Right renal pelvis (tissue), 4 donors: ENCODE measurements around the gene FHIP1B. TPM values are rescaled to one million over a fixed set of nuclear protein-coding genes. Genes with fewer than 3 reads are reported as not detected.

Source experiments
- DNase-seq, 4 donors: peaks; one replicate each; pipeline ENCODE4 v3.0.0-alpha.2; 2013; ENCODE audit warnings: low read depth in 4 of 4, low spot score in 3 of 4, missing footprints in 1 of 4
- polyA plus RNA-seq, 4 donors: library from polyadenylated mRNA; unstranded; fragments of 120-200 nt; gene quantifications; one replicate each; pipeline ENCODE4 v1.2.1, GENCODE V29; 2013; ENCODE audit not compliant: insufficient read length in 4 of 4

Gene FHIP1B
- polyA plus RNA-seq, 4 donors: 47.6 to 53.7 (median 51.2) TPM

DNA sequence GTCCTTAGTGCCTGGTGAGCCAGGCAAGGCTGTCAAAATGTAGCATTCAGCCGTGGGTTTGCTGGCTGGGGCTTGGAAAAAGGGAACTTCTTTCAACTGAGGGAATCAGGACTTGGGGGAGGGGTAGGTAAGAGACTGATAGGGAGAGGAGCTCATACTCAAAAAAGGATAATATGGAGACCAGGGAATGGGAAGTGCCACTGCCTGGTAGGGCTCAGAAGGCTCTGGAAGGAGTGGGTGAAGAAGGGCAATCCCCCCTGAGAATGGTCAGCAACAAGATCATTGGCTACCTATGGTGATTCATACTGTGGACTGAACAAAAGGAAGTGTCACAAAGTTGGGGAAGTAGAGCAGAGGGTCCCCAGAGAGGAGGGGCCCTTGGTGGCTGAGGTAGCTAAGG lies 6.3 kb upstream of the FHIP1B start:
- no peak for DNase-seq

DNA sequence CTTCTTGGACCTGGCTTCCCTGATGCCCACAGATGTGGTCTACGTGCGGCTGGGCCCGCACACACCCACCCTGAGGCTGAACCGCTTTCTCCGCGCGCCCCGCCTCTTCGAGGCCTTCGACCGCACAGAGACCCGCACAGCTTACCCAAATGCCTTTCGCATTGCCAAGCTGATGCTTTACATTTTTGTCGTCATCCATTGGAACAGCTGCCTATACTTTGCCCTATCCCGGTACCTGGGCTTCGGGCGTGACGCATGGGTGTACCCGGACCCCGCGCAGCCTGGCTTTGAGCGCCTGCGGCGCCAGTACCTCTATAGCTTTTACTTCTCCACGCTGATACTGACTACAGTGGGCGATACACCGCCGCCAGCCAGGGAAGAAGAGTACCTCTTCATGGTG lies 5.7 kb upstream of the FHIP1B start:
- no peak for DNase-seq

- no peak for DNase-seq
These were observed 4.5 kb upstream of the FHIP1B start, which contains the start of gene CNGA4 for GRCh38 chr11:6238902-6239301. Gene CNGA4, plus strand, starts transcription at chr11:6239089. Its CDS starts 118 bp downstream, at chr11:6239207.

GRCh38 chr11:6237761-6238302 lies 3.4 kb upstream of the FHIP1B start:
- DNase-seq: no peak

DNA sequence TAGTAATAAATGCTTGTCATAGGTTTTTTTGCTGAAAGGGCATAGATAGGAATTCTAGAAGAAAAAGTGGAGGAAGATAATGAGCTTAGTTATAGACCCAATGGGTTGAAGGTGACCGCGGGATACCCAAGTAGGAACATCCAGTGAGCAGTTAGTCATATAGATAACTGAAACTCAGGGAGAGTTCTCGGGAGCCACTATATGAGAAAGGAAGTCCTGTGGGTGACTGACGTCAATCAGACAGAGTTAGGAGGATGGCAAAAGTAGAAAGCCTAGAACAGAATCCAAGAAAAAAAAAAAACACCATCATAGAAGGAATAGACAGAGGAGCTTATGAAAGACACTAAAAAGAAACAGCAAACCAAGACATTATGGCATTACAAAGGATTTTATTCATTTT lies 2.8 kb upstream of the FHIP1B start:
- no peak for DNase-seq

GRCh38 chr11:6233984-6234386 lies 451 bp downstream of the FHIP1B start:
- DNase-seq: no peak

- DNase-seq: no peak
These were observed 1.5 kb downstream of the FHIP1B start for GRCh38 chr11:6232899-6233298.

GRCh38 chr11:6229911-6230310 lies 4.5 kb downstream of the FHIP1B start:
- no peak for DNase-seq

- DNase-seq: no peak
These were observed 5.9 kb downstream of the FHIP1B start for GRCh38 chr11:6228520-6228919.

DNA sequence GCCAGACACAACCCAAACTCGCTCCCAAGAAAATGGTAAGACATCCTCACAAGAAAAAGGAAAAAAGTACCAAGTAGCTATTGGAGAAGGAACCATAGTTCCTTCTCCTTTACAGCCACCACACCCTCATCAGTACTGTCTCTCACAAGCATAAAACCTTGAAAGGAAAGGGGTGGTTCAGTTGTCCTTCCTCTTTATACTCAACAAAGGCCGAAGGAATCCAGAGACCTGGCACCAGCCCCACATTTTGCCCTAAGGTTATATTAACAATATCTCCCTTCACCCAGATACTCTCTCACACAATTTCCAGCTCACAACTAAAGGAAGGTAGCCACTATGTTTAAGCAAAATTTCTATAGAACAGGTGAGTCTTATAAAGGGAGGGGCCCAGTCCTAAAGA lies 8.5 kb downstream of the FHIP1B start:
- no peak for DNase-seq

- no peak for DNase-seq
These were observed 9.4 kb downstream of the FHIP1B start for GRCh38 chr11:6225024-6225423.

DNA sequence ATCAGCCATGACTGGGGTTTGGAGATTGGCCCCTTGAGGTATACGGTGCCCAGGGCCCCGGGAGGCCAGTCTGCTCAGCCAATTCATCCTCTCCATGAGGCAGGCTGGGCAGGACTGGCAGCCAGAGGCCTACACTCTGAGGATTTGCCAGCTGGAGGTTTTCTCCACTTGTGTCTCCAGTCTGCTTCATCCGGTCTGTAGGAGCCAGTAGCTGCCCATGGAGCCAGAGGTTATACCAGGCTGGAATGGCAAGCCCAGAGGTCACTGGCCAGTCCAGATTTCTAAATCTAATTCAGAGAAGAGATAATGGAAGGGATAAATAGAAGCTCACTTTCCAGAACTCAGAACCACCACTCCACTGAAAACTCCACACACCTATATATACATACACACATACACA lies 10.0 kb downstream of the FHIP1B start:
- DNase-seq: no peak

DNA sequence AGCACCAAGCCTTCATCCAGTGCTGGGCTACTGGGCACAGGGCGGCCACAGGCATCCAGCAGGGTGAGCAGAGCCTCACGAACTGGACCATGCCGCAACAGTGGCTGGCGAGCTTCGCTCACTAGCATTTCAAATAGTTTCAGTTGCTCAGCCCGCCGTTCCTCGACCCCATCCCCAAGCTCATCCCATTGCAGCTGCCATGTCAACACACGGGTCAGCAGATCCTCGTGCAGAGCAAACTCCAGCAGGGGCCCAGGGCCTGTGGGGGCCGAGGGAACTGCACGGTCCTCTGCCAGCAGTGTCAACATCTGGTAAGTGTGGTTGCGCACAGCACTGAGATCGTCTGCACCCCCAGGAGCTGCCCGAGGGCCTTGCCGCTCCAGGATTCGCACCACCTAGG lies 10.6 kb downstream of the FHIP1B start:
- no peak for DNase-seq

DNA sequence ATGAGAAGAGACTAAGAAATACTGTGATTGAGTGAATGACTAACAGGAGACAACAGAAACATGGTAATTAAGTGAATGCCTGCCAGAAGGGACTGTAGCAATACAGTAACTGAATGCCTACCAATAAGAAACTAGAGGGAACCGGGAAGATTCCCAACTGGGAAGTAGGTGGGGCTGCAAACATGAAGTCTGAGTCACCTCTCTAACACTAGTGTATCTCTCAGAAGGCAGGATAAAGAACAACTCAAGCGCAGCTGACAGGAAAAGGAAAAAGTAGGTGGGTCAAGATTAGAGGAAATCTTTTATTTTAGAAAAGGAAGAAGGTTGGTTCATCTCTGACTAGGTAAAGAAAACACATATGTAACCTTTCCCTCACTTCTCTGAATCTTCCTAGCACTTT lies 15.1 kb downstream of the FHIP1B start:
- no peak for DNase-seq

DNA sequence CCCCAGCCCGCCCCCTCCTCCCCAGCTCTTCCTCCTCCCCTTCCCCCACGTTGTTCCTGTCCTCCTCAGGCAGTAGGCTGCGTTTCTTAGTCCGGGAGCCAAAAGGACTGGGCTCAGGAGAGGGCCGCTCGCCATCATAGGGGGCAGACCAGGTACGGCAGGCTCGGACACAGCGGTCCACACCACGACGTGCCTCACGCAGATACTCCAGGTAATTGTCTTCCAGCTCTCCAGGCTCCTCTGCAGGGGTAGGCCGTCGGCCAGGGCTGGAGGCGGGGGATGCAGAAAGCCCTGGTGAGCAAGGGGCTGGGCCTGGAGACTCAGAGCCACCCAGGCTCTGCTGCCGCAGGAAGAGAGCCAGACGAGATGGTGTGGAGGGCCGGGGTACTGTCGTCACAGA lies 16.7 kb downstream of the FHIP1B start:
- no peak for DNase-seq

DNA sequence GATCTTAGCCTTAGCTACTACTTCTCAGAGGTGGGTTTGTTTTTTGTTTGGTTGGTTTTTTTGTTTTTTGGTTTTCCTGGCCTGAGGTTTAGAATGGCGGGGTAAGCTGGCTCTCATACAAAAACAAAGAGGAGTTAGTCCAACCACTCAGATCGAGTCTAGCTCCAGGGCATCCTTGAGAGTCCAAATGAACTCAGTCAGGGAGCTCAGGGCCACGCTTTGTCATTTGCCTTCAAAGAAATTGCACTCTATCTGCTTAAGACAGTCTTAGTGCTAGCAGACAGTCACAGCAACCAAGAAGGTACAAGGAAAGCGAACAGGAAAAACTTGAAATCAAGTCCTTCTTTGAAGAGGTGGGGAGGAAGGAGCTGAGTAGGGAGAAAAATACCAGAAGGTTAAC lies 17.9 kb downstream of the FHIP1B start:
- no peak for DNase-seq

DNA sequence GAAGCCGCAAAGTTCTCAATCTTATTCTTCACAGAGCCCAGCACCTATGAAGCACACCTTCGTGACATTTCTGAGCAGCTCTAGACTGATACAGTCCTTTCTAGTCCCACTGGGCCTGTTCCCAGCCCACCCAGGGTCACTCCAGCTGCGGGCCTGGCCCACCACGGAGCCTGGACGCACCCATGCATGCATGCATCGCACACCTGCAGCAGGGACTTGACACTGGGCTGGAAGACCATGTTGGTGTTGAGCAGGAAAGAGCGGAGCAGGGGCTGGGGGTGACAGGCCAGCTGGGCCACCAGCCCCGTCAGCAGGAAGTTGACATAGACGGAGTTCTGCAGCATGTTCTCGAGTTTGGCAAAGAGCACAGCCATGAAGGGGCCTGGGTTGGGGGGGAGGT lies 19.9 kb downstream of the FHIP1B start:
- DNase-seq: no peak

DNA sequence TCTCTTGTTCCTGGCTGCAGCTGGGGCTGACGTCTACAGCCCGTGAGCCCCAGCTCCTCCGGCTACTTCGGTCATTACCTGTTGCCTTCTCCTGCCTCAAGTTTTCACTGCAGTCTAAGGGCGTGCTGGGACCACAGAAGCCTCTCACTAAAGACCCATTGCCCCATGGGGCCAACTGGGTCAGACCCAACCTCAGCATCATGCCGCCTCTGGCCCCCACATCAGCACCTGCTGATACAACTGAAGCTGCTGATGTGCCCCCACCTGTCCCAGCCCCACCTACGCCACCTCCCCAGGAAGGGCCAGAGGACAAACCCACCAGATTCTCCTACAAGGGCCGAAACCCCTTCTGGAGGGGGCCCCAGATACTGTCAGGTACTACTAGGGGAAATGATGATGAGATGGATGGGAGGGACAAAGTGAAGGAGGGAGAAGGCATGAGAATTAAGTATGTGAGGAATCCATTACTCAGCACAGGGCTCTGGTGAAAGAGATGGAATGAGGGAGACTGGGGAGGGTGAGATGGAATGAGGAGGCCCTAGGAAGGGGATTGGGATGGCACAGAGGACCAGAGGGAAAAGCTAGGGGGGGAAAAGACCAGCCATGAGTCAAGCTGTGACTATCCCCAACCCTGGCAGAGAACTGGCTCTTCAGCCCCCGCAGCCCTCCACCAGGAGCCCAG lies 24.0 kb downstream of the FHIP1B start:
- DNase-seq: no peak

DNA sequence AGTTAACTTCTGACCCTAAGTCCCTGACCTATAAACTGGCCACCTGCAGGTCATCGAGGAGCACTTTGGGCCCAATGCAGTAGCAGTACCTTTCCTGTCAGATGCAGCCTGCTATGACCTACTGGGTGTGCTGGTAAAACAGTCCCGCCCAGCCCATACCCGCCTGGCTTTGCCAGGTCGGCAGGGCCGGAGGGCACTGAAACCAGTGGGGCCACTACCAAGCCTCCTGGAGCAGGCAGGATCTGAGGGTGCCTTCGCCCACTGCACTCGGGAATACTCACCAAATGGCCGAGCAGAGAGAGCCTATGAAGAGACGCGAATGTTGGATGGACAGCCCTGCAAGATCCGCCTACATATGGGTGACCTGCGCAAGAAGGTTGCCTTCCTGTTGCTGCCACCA lies 24.6 kb downstream of the FHIP1B start:
- no peak for DNase-seq

- DNase-seq: no peak
These were observed 27.8 kb downstream of the FHIP1B start for GRCh38 chr11:6206456-6207180.

GRCh38 chr11:6205366-6205765 lies 29.1 kb downstream of the FHIP1B start, which contains the start of gene C11orf42:
Gene C11orf42, plus strand, starts transcription at chr11:6205557. Its CDS starts 59 bp downstream, at chr11:6205616.
- DNase-seq: no peak

DNA sequence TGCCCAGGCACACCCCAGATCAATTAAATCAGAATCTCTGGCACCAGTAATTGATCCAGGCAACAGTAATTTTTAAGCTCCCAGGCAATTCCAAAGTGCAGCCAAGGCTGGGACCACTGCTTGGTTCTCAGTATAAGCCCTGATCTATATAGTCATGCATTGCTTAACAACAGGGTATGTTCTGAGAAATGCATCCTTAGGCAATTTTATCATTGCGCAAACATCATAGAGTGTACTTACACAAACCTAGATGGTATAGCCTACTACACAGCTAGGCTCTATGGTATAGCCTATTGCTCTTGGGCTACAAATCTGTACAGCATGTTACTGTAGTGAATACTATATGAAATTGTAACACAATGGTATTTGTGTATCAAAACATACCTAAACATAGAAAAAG lies 29.7 kb downstream of the FHIP1B start:
- DNase-seq: no peak
